Smooth muscle cell (in vitro differentiated cells): ENCODE data around the gene RNFT2. TPM values are rescaled to one million over a fixed set of nuclear protein-coding genes. Genes with fewer than 3 reads are reported as not detected.

Experiments
- DNase-seq: peaks from one replicate; lab custom pipeline; 2025; ENCODE audit not compliant: unreplicated experiment; lab: John Stamatoyannopoulos, UW
- H2AFZ ChIP-seq: fragments of 200-600 bp; sonication (generic); 2 replicates; pipeline ENCODE4 v1.6.0; 2016; ENCODE audit warnings: antibody characterized with exemption, low read depth, mild to moderate bottlenecking
- H3F3A ChIP-seq: fragments of 200-600 bp; sonication (generic); 2 replicates; pipeline ENCODE4 v1.6.0; 2017; ENCODE audit warnings: antibody characterized with exemption, low read depth
- H3K27ac ChIP-seq: fragments of 200-600 bp; sonication (generic); 2 replicates; pipeline ENCODE4 v1.5.1; 2016; ENCODE audit warnings: low read depth, mild to moderate bottlenecking
- H3K27me3 ChIP-seq: fragments of 200-600 bp; sonication (generic); 2 replicates; pipeline ENCODE4 v1.6.1; 2016; ENCODE audit warnings: low read depth, mild to moderate bottlenecking
- H3K36me3 ChIP-seq: fragments of 200-600 bp; sonication (generic); 2 replicates; pipeline ENCODE4 v1.5.1; 2016; ENCODE audit warnings: low read depth
- H3K4me1 ChIP-seq: fragments of 200-600 bp; sonication (generic); 2 replicates; pipeline ENCODE4 v1.5.1; 2016; ENCODE audit warnings: low read depth
- H3K4me2 ChIP-seq: fragments of 200-600 bp; sonication (generic); 2 replicates; pipeline ENCODE4 v1.6.0; 2016; ENCODE audit warnings: mild to moderate bottlenecking
- H3K4me3 ChIP-seq: fragments of 200-600 bp; sonication (generic); 2 replicates; pipeline ENCODE4 v1.5.1; 2016; ENCODE audit warnings: mild to moderate bottlenecking
- H3K79me2 ChIP-seq: fragments of 200-600 bp; sonication (generic); 2 replicates; pipeline ENCODE4 v1.6.0; 2016; ENCODE audit warnings: low read depth, mild to moderate bottlenecking
- H3K9ac ChIP-seq: fragments of 200-600 bp; sonication (generic); 2 replicates; pipeline ENCODE4 v1.6.0; 2016; ENCODE audit warnings: low read depth
- H3K9me3 ChIP-seq: fragments of 200-600 bp; sonication (generic); replicated peaks from 2 replicates; pipeline ENCODE4 v1.5.1; 2016; ENCODE audit warnings: low read depth
- H4K20me1 ChIP-seq: fragments of 200-600 bp; sonication (generic); 2 replicates; pipeline ENCODE4 v1.6.0; 2016; ENCODE audit warnings: low read depth
- WGBS: methylation state at CpG from one replicate; pipeline ENCODE4 v1.1.7; 2016; ENCODE audit warnings: low lambda C conversion rate; 5-methylcytosine and 5-hydroxymethylcytosine counted together
- polyA plus RNA-seq: library from polyadenylated mRNA; unstranded; fragments of >200 nt; fragmentation: Nextera tagmentation; extraction: Ambion mirVana; gene quantifications from 2 replicates; pipeline ENCODE4 v1.2.1, GENCODE V29; 2016
- total RNA-seq: library from RNA; depleted of rRNA; stranded (reverse); fragments of >200 nt; gene quantifications from 2 replicates; pipeline ENCODE4 v1.2.3, GENCODE V29; 2014
- TF ChIP-seq, protein P1 (sequence below): fragments of 200-600 bp; sonication (generic); IDR thresholded peaks from 2 replicates; pipeline ENCODE4 v1.5.1; 2017; ENCODE audit warnings: borderline replicate concordance, mild to moderate bottlenecking, antibody characterized with exemption; ENCODE audit not compliant: insufficient read depth, poor library complexity, severe bottlenecking

RNFT2 gene
- total and polyA plus RNA-seq, 2 experiments from 2014 or later: 2.0 to 2.4 TPM

DNA sequence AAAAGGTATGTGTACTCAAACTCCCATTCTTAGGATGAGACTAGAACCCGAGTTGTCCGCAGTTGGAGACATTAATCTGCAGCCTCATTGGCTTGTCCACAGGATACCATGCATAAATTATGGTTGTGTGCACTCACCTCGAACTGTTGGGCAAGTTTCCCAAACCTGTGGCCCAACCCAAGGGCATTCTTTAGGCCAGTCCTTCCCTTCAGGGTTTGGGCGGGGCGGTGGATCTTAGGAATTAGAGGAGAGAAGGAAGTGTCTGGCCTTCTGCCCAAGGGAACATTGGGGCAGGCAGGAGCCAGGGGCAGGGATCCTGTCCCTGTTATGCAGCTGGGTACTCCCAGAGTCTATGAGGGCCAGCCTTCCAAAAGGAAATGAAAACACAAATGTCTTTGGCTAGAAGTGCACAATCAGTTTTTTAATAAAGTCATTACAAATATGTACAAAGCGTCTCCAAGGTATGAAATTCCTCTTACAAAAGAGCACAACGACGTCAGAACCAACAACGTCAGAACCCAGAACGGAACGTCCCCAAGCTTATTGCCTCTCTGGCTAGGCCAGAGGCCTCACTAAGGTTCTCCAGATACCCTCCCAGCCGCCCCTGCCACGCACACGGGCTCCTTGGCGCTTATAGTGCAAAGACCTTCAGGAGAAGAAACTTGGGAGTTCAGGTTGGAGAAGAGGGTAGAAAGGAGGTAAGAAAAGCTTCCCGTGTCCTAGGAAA, 117.8 kb downstream of the RNFT2 start:
- Histone ChIP-seq H3K27me3 (no peaks in the 10 kb centered on the region), H3K9me3 (no peaks in the 10 kb centered on the region), H3K4me3 (no peak overlapping the region), H3K27ac (no peak overlapping the region), H3K9ac (no peak overlapping the region), H2AFZ (no peak overlapping the region), H3F3A (no peaks in the 10 kb centered on the region), H3K79me2 (no peaks in the 10 kb centered on the region), H3K4me2 (no peak overlapping the region), H3K4me1 (no peaks in the 10 kb centered on the region), H4K20me1 (no peaks in the 10 kb centered on the region), H3K36me3 (no peaks in the 10 kb centered on the region)
- TF ChIP-seq, protein P1, sequence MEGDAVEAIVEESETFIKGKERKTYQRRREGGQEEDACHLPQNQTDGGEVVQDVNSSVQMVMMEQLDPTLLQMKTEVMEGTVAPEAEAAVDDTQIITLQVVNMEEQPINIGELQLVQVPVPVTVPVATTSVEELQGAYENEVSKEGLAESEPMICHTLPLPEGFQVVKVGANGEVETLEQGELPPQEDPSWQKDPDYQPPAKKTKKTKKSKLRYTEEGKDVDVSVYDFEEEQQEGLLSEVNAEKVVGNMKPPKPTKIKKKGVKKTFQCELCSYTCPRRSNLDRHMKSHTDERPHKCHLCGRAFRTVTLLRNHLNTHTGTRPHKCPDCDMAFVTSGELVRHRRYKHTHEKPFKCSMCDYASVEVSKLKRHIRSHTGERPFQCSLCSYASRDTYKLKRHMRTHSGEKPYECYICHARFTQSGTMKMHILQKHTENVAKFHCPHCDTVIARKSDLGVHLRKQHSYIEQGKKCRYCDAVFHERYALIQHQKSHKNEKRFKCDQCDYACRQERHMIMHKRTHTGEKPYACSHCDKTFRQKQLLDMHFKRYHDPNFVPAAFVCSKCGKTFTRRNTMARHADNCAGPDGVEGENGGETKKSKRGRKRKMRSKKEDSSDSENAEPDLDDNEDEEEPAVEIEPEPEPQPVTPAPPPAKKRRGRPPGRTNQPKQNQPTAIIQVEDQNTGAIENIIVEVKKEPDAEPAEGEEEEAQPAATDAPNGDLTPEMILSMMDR: no peak
- WGBS: 92% methylated on average over 16 of the region's 16 CpGs
- no peak for DNase-seq

DNA sequence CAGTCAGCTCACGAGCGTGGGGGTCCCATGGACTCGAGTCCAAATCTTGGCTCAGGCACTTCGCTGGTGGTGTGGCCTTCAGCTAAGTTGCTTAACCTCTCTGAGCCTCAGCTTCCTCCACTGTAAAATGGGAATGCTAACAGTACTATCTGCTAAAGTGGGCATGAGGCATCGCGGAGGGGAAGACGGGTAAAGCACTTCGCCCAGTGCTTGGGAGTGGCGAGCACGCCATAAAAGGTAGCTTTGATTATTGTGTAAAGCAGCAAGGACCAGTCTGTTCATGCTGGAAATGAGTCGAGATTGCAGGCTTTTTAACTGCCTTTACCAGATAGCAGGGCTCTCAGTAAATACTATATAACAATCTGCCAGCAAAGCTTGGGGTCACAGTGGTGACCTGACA, 118.6 kb downstream of the RNFT2 start:
- no peaks in the 10 kb centered on the region for H3F3A ChIP-seq
- H3K27me3 ChIP-seq: no peaks in the 10 kb centered on the region
- TF ChIP-seq, protein P1: no peak

DNA sequence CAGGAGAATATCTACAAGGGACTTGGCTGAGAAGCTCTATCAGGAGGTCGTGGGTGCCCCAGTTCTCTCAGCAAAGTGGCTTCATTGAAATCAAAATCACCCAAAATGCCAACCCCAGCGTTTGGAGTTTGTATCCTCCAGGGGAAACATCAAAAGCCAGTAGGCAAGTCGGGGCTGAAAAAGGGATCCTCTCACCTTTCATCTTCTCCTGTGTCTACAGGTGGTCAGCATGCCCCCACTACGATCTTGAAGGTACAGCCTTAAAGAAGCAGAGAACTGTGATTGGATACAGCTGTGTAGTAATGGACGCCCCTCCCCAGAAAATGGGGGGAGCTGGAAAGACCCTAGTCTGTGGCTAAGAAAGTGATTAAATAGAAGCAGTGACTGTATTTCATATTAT, 121.0 kb downstream of the RNFT2 start:
- H3K27me3 ChIP-seq: no peaks in the 10 kb centered on the region
- H2AFZ ChIP-seq: no peak overlapping the region
- no peak overlapping the region for H3K27ac ChIP-seq
- no peaks in the 10 kb centered on the region for H3K9me3 ChIP-seq
- no peak overlapping the region for H3K4me2 ChIP-seq
- 66% methylated on average over 5 of the region's 5 CpGs for WGBS
- H3K4me1 ChIP-seq: no peaks in the 10 kb centered on the region
- no peaks in the 10 kb centered on the region for H3K36me3 ChIP-seq
- TF ChIP-seq, protein P1: no peak
- H3F3A ChIP-seq: no peaks in the 10 kb centered on the region
- H4K20me1 ChIP-seq: no peaks in the 10 kb centered on the region
- H3K4me3 ChIP-seq: no peak overlapping the region
- no peaks in the 10 kb centered on the region for H3K79me2 ChIP-seq
- H3K9ac ChIP-seq: no peak overlapping the region
- DNase-seq: no peak

More for the DNA sequence above, 118.6 kb downstream of the RNFT2 start:
- DNase-seq: no peak
- Histone ChIP-seq H4K20me1 (no peaks in the 10 kb centered on the region), H2AFZ (no peak overlapping the region), H3K79me2 (no peaks in the 10 kb centered on the region), H3K36me3 (no peaks in the 10 kb centered on the region), H3K9me3 (no peaks in the 10 kb centered on the region), H3K4me3 (no peak overlapping the region), H3K27ac (no peak overlapping the region), H3K4me2 (no peak overlapping the region), H3K4me1 (no peaks in the 10 kb centered on the region), H3K9ac (no peak overlapping the region)
- WGBS: 89% methylated on average over 11 of the region's 11 CpGs

DNA sequence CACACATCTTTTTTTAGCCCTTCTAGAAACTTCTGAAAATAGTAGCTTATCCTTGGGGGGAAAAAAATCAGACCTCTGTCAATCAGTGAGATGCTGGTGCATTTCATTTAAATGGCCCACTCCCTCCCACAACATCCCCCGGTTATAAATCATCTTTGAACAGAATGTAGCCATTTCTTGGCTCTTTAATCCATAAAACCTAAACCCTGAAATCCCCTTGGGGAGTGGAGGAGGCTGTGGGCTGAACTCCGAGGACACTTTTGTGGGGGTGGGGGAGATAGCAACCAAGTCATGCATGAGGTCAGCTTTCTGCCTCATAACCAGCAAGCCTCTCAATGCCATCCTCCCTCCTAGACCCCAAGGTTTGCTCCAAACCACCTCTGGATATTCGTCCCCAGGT, 122.1 kb downstream of the RNFT2 start:
- no peak overlapping the region for H3K4me3 ChIP-seq
- H3K27me3 ChIP-seq: no peaks in the 10 kb centered on the region
- H3K9me3 ChIP-seq: no peaks in the 10 kb centered on the region
- H2AFZ ChIP-seq: no peak overlapping the region
- WGBS: 57% methylated on average over 3 of the region's 3 CpGs
- TF ChIP-seq, protein P1: no peak
- H3K36me3 ChIP-seq: no peaks in the 10 kb centered on the region
- DNase-seq: no peak
- H3K4me1 ChIP-seq: no peaks in the 10 kb centered on the region
- no peak overlapping the region for H3K4me2 ChIP-seq
- no peaks in the 10 kb centered on the region for H4K20me1 ChIP-seq
- H3F3A ChIP-seq: no peaks in the 10 kb centered on the region
- no peaks in the 10 kb centered on the region for H3K79me2 ChIP-seq
- H3K27ac ChIP-seq: no peak overlapping the region
- no peak overlapping the region for H3K9ac ChIP-seq
